Rectal smooth muscle tissue (tissue), 1 donor: Measurements from ENCODE around the gene PRICKLE3.
"Not testable (repeated sequence)": the region's sequence is repeated elsewhere in the genome, so short reads cannot be mapped to it uniquely, and the experiment has no call there.

Experiments used
- H3K27ac ChIP-seq: one replicate; pipeline ENCODE4 v1.7.0; 2013; ENCODE audit warnings: low read depth, low read length, inconsistent platforms
- H3K27me3 ChIP-seq: one replicate; pipeline ENCODE4 v1.7.0; 2013; ENCODE audit warnings: low read length; ENCODE audit not compliant: control insufficient read depth, insufficient read depth
- H3K36me3 ChIP-seq: one replicate; pipeline ENCODE4 v1.7.0; 2013; ENCODE audit warnings: low read length; ENCODE audit not compliant: control insufficient read depth, insufficient read depth
- H3K4me1 ChIP-seq: one replicate; pipeline ENCODE4 v1.7.0; 2013; ENCODE audit warnings: low read length; ENCODE audit not compliant: control insufficient read depth, insufficient read depth
- H3K4me3 ChIP-seq: one replicate; pipeline ENCODE4 v1.7.0; 2013; ENCODE audit warnings: low read length
- H3K9ac ChIP-seq: one replicate; pipeline ENCODE4 v1.7.0; 2013; ENCODE audit warnings: low read length

Gene PRICKLE3

GRCh38 chrX:49133759-49134158, 52.4 kb downstream of the PRICKLE3 start:
- no peaks in the 10 kb centered on the region for H3K27me3 ChIP-seq
- H3K4me1 ChIP-seq: no peaks in the 10 kb centered on the region
- no peaks in the 10 kb centered on the region for H3K36me3 ChIP-seq
- no peak overlapping the region for H3K4me3 ChIP-seq
- H3K9ac ChIP-seq: no peak overlapping the region
- H3K27ac ChIP-seq: no peak overlapping the region

DNA sequence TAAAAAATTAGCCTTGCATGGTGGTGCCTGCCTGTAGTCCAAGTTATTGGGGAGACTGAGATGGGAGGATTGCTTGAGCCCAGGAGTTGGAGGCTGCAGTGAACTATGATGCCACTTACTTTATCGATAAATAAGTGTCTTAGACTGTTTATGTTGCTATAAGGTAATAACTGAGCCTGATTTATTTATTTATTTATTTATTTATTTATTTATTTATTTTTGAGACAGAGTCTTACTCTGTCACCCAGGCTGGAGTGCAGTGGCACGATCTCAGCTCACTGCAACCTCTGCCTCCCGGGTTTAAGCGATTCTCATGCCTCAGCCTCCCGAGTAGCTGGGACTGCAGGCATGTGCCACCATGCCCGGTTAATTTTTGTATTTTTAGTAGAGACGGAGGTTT, 53.9 kb downstream of the PRICKLE3 start:
- not testable (repeated sequence) for H3K27me3 ChIP-seq, H3K4me1 ChIP-seq, H3K27ac ChIP-seq, H3K9ac ChIP-seq, H3K4me3 ChIP-seq, H3K36me3 ChIP-seq

DNA sequence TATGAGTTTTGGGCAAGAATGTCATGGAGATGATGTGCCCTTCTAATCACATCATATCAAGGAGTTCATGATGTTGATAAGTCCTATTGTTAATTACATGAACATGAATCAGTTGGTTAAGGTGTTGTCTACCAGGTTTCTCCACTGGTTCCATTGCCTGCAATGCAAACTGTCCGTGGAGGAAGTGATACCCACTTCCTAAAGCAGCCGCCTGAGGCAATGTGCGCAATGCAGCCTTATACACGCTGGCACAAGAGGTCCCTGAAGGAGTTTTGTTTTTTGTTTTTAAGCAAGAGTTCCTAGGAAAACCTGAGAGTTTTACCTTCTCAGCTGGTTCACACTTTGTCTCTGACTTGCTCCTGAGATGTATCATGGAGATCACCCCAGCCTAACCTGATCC, 56.7 kb downstream of the PRICKLE3 start:
- Histone ChIP-seq H3K27me3 (no peaks in the 10 kb centered on the region), H3K4me3 (no peak overlapping the region), H3K9ac (no peak overlapping the region), H3K4me1 (no peaks in the 10 kb centered on the region), H3K27ac (no peak overlapping the region), H3K36me3 (no peaks in the 10 kb centered on the region)

DNA sequence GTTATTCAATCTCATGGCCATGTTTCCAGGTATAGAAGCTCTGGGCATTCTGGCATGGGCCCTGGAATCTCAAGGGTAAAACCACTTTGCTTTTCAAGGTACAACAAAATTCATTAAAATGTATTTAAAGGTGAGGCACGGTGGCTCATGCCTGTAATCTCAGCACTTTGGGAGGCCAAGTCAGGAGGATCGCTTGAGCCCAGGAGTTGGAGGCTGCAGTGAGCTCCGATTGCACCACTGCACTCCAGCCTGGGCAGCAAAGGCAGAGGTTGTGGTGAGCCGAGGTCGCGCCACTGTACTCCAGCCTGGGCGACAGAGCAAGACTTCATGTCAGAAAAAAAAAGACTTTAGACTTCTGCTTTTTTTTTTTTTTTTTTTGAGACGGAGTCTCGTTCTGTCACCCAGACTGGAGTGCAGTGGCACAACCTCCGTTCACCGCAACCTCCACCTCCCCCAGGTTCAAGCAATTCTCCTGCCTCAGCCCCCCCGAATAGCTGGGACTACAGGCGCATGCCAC, 58.4 kb downstream of the PRICKLE3 start:
- not testable (repeated sequence) for H3K27me3 ChIP-seq, H3K9ac ChIP-seq, H3K36me3 ChIP-seq, H3K4me3 ChIP-seq, H3K4me1 ChIP-seq, H3K27ac ChIP-seq
